IMR-90 (cell line): ENCODE measurements around the gene LIN52. TPM values are rescaled to one million over a fixed set of nuclear protein-coding genes. Genes with fewer than 3 reads are reported as not detected.

Experiments used
- ATAC-seq: fragments of 200-7000 bp; cut with Tn5 transposase; 2 replicates; pipeline ENCODE4 v1.9.1; 2020; ENCODE audit warnings: low read depth, mild to moderate bottlenecking, moderate library complexity
- BruUV-seq: library from RNA; stranded (reverse); fragments of 400-500 nt; replicated peaks from 2 replicates; lab custom pipeline; 2021; lab: Mats Ljungman, UMichigan
- CTCF ChIA-PET: fragments of 300-600 bp; formaldehyde crosslinking; extraction: SDS; loops from one replicate; lab custom pipeline; 2021; ENCODE audit warnings: antibody characterized with exemption; lab: Yijun Ruan, JAX
- POLR2A ChIA-PET: fragments of 300-600 bp; sonication (Branson Sonifier 250); formaldehyde crosslinking; loops from one replicate; lab custom pipeline; 2022; ENCODE audit warnings: antibody characterized with exemption; ENCODE audit not compliant: unreplicated experiment; lab: Charles Lee
- DNase-seq: peaks from one replicate; pipeline ENCODE4 v3.0.0; 2013
- H2AFZ ChIP-seq: replicated peaks from 2 replicates; pipeline ENCODE3; 2013; ENCODE audit warnings: low read length, mild to moderate bottlenecking; ENCODE audit not compliant: poor library complexity
- H2AK5ac ChIP-seq: 2 replicates; pipeline ENCODE4 v1.6.1; 2013; ENCODE audit warnings: low read depth, low read length, inconsistent platforms
- H2AK9ac ChIP-seq: replicated peaks from 2 replicates; pipeline ENCODE3; 2013; ENCODE audit warnings: mild to moderate bottlenecking, low read depth, low read length, moderate library complexity; ENCODE audit not compliant: poor library complexity
- H2BK120ac ChIP-seq: 2 replicates; pipeline ENCODE4 v1.6.1; 2013; ENCODE audit warnings: low read depth, low read length, inconsistent platforms
- H2BK15ac ChIP-seq: 3 replicates; pipeline ENCODE4 v1.6.1; 2013; ENCODE audit warnings: low read depth, low read length, inconsistent platforms
- H2BK20ac ChIP-seq: 2 replicates; pipeline ENCODE4 v1.6.1; 2013; ENCODE audit warnings: low read depth, mild to moderate bottlenecking, inconsistent platforms, low read length, moderate library complexity
- H2BK5ac ChIP-seq: 2 replicates; pipeline ENCODE4 v1.6.1; 2013; ENCODE audit warnings: mild to moderate bottlenecking, low read depth, low read length, inconsistent platforms; ENCODE audit not compliant: poor library complexity, severe bottlenecking
- H3K14ac ChIP-seq: replicated peaks from 2 replicates; pipeline ENCODE4 v1.6.1; 2013; ENCODE audit warnings: low read depth, low read length, inconsistent platforms
- H3K18ac ChIP-seq: 2 replicates; pipeline ENCODE4 v1.6.1; 2013; ENCODE audit warnings: low read depth, low read length, control low read depth
- H3K23ac ChIP-seq: 2 replicates; pipeline ENCODE4 v1.6.1; 2013; ENCODE audit warnings: low read depth, low read length, inconsistent platforms
- H3K27ac ChIP-seq: 2 replicates; pipeline ENCODE4 v1.5.1; 2013; ENCODE audit warnings: mild to moderate bottlenecking, control low read depth, low read length; ENCODE audit not compliant: insufficient read depth
- H3K27me3 ChIP-seq: 2 replicates; pipeline ENCODE4 v1.6.1; 2013; ENCODE audit warnings: low read length; ENCODE audit not compliant: control insufficient read depth, insufficient read depth
- H3K36me3 ChIP-seq: 2 replicates; pipeline ENCODE4 v1.6.1; 2013; ENCODE audit warnings: low read length, mixed read lengths; ENCODE audit not compliant: control insufficient read depth, insufficient read depth
- H3K4ac ChIP-seq: 2 replicates; pipeline ENCODE4 v1.6.1; 2013; ENCODE audit warnings: low read depth, low read length, inconsistent platforms
- H3K4me1 ChIP-seq: 2 replicates; pipeline ENCODE4 v1.6.1; 2013; ENCODE audit warnings: low read length, mixed read lengths; ENCODE audit not compliant: control insufficient read depth, insufficient read depth
- H3K4me2 ChIP-seq: 2 replicates; pipeline ENCODE4 v1.6.1; 2013; ENCODE audit warnings: low read depth, mild to moderate bottlenecking, control low read depth, low read length, moderate library complexity
- H3K4me3 ChIP-seq: 2 replicates; pipeline ENCODE4 v1.5.1; 2013; ENCODE audit warnings: low read depth, mild to moderate bottlenecking, control low read depth, low read length, moderate library complexity; ENCODE audit not compliant: insufficient read depth
- H3K56ac ChIP-seq: 2 replicates; pipeline ENCODE4 v1.6.1; 2013; ENCODE audit warnings: low read length, inconsistent platforms; ENCODE audit not compliant: insufficient read depth; ENCODE audit errors: extremely low read depth
- H3K79me1 ChIP-seq, 2 experiments: 2 replicates each; pipeline ENCODE4 v1.6.1; 2013; ENCODE audit warnings: low read length in 2 of 2, inconsistent platforms in 1 of 2, low read depth in 1 of 2
- H3K9ac ChIP-seq: 2 replicates; pipeline ENCODE4 v1.6.1; 2013; ENCODE audit warnings: low read depth, low read length, control low read depth
- H3K9me1 ChIP-seq: 2 replicates; pipeline ENCODE4 v1.6.1; 2013; ENCODE audit warnings: low read length, inconsistent platforms; ENCODE audit not compliant: insufficient read depth
- H3K9me3 ChIP-seq: 2 replicates; pipeline ENCODE4 v1.6.1; 2013; ENCODE audit warnings: low read length; ENCODE audit not compliant: control insufficient read depth, insufficient read depth
- H4K20me1 ChIP-seq: 2 replicates; pipeline ENCODE4 v1.6.1; 2013; ENCODE audit warnings: low read length, inconsistent platforms; ENCODE audit not compliant: insufficient read depth
- H4K5ac ChIP-seq: 2 replicates; pipeline ENCODE4 v1.6.1; 2013; ENCODE audit warnings: mild to moderate bottlenecking, low read depth, low read length, control low read depth
- H4K8ac ChIP-seq, 2 experiments: 2 replicates each; pipeline ENCODE4 v1.6.1; 2013; ENCODE audit warnings: low read depth in 2 of 2, low read length in 2 of 2, control low read depth in 1 of 2, inconsistent platforms in 1 of 2
- H4K91ac ChIP-seq: 2 replicates; pipeline ENCODE4 v1.6.1; 2013; ENCODE audit warnings: low read depth, low read length, inconsistent platforms; ENCODE audit not compliant: insufficient read depth
- BHLHE40 ChIP-seq: fragments of 150-350 bp; IDR thresholded peaks from 2 replicates; pipeline ENCODE4 v1.6.1; 2016; ENCODE audit warnings: mild to moderate bottlenecking, low read depth, low read length
- CEBPB ChIP-seq: IDR thresholded peaks from 2 replicates; pipeline ENCODE4 v1.6.1; 2012; ENCODE audit warnings: low read depth, low read length, improper control_type of control experiment
- CHD1 ChIP-seq: IDR thresholded peaks from 2 replicates; pipeline ENCODE4 v1.6.1; 2012; ENCODE audit warnings: low read depth, low read length, improper control_type of control experiment
- FOS ChIP-seq: fragments of 150-350 bp; IDR thresholded peaks from 2 replicates; pipeline ENCODE4 v1.6.1; 2016; ENCODE audit warnings: low read depth, low read length
- MAFK ChIP-seq: IDR thresholded peaks from 2 replicates; pipeline ENCODE4 v1.6.1; 2012; ENCODE audit warnings: low read depth, low read length, improper control_type of control experiment
- MXI1 ChIP-seq: IDR thresholded peaks from 2 replicates; pipeline ENCODE4 v1.6.1; 2012; ENCODE audit warnings: low read depth, mild to moderate bottlenecking, low read length, moderate library complexity, borderline replicate concordance
- POLR2A ChIP-seq: IDR thresholded peaks from 2 replicates; pipeline ENCODE4 v1.6.1; 2012; ENCODE audit warnings: mild to moderate bottlenecking, low read depth, low read length
- RAD21 ChIP-seq: IDR thresholded peaks from 2 replicates; pipeline ENCODE4 v1.6.1; 2012; ENCODE audit warnings: low read length, improper control_type of control experiment
- RCOR1 ChIP-seq: IDR thresholded peaks from 2 replicates; pipeline ENCODE4 v1.6.1; 2012; ENCODE audit warnings: mild to moderate bottlenecking, low read length, improper control_type of control experiment; ENCODE audit not compliant: insufficient replicate concordance
- RFX5 ChIP-seq: IDR thresholded peaks from 2 replicates; pipeline ENCODE4 v1.8.0; 2012; ENCODE audit warnings: low read depth, mild to moderate bottlenecking, low read length, moderate library complexity
- WGBS, 2 experiments: methylation state at CpG; one replicate each; pipeline versions ENCODE4 v1.1.5 to v1.1.7; 2013; ENCODE audit warnings: missing lambda C conversion rate in 2 of 2; ENCODE audit not compliant: insufficient read length in 1 of 2; ENCODE audit errors: extremely low coverage in 2 of 2; 5-methylcytosine and 5-hydroxymethylcytosine counted together
- dilution Hi-C: fragments of 300-500 bp; cut with HindIII; formaldehyde crosslinking; loops from one replicate; pipeline ENCODE4 v1.14.3; 2018; ENCODE audit warnings: low sequenced_read_pairs; ENCODE audit not compliant: unreplicated experiment
- in situ Hi-C: fragments of 300-500 bp; cut with MboI; formaldehyde crosslinking; loops from 3 replicates; pipeline ENCODE4 v1.14.3; 2019; ENCODE audit warnings: low sequenced_read_pairs, inconsistent platforms, mixed read lengths
- intact Hi-C: fragments of 100-400 bp; cut with micrococcal nuclease; formaldehyde crosslinking; loops from 2 replicates; pipeline ENCODE4 v1.10.0; 2022
- polyA plus RNA-seq, 3 experiments: library from polyadenylated mRNA; depleted of rRNA; stranded (reverse); fragments of >200 nt; gene quantifications; 2 replicates each; pipeline ENCODE4 v1.2.3, GENCODE V29; 2012; ENCODE audit warnings: low replicate concordance in 1 of 3
- total RNA-seq: library from RNA; depleted of rRNA; stranded (reverse); fragments of >200 nt; gene quantifications from 2 replicates; pipeline ENCODE4 v1.2.3, GENCODE V29; 2012
- TF ChIP-seq, protein P1 (sequence below): fragments of 150-350 bp; IDR thresholded peaks from 2 replicates; pipeline ENCODE4 v1.6.1; 2017; ENCODE audit warnings: mild to moderate bottlenecking, antibody characterized with exemption, low read length, low read depth
- TF ChIP-seq, protein P2 (sequence below): conservative IDR thresholded peaks from 2 replicates; pipeline ENCODE4 v1.5.1; 2012; ENCODE audit warnings: mild to moderate bottlenecking, low read depth, low read length, improper control_type of control experiment
- TF ChIP-seq, protein P3 (sequence below): fragments of 150-350 bp; IDR thresholded peaks from 2 replicates; pipeline ENCODE4 v1.6.1; 2016; ENCODE audit warnings: low read depth, mild to moderate bottlenecking, low read length, moderate library complexity, borderline replicate concordance

The LIN52 gene
- total and polyA plus RNA-seq, 2 of the 4 experiments (the other 2 are of a cell fraction): 6.1 to 11.5 TPM

DNA sequence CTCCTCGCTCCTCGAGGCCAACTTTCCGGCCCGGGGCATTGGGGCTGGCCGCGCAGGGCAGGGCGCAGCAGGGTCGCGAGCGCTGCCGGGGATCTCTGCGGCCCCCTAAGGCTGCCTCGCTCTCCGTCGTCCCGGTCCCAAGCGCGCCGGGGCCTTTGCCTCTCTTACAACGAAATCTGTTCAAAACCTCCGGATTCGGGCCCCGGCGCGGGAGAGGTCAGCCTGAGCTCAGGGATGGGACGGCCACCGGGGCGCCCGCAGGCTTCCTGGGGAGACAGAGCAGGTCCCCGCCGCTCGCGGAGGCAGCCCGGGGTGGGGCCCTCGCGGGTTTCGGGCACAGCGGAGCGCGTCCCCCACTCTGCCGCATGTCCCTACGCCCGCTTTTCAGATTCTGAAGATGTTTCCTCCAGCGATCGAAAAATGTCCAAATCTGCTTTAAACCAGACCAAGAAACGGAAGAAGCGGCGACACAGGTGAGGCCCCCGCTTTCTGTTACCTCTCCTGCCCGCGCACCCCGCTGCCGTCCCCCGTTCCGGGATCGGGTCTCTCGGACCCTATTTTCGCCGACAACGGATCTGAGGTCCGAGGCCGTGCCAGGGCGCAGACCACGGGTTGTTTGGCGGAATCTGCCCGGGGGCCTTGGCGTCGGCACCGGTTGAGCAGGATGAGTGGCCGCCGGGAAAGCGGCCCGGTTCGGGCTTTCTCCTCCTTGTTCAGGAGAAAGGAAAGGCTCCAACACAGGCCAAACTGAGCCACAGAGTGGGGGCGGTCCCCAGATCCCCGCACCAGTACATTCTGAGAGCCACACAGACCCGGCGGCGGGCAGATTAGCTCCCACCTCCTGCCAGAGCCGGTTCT, 156.3 kb downstream of the LIN52 start (continued):
- TF ChIP-seq, protein P1, sequence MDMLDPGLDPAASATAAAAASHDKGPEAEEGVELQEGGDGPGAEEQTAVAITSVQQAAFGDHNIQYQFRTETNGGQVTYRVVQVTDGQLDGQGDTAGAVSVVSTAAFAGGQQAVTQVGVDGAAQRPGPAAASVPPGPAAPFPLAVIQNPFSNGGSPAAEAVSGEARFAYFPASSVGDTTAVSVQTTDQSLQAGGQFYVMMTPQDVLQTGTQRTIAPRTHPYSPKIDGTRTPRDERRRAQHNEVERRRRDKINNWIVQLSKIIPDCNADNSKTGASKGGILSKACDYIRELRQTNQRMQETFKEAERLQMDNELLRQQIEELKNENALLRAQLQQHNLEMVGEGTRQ: no peak

DNA sequence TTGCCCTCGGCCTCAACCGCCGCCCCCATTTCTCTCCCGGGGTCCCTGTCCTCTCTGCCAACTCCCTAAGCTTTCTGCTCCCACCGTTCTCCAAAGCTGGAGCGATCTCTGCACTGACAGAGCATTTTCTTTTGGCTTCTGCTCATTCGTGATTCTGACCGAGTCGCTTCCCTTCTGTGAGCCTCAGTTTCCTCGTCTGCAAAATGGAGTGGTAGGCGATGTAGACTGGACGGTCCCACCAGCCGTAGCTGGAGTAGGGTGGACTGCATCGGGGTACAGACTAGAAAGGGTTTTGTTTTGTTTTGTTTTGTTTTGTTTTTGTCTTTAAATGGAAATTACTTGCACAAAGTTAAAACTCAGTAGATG, 156.9 kb downstream of the LIN52 start:
- Histone ChIP-seq H2BK15ac (no peak overlapping the region), H3K14ac (no peak overlapping the region), H3K4me2 (no peak overlapping the region), H3K79me1 (no peaks in the 10 kb centered on the region), H2BK20ac (no peak overlapping the region), H2AK9ac (no peak overlapping the region), H3K36me3 (no peaks in the 10 kb centered on the region), H2AK5ac (no peak overlapping the region), H4K8ac (no peak overlapping the region), H3K9ac (no peak overlapping the region), H3K56ac (no peak overlapping the region), H3K27me3 (peaks cover 96% of the 10 kb centered on the region), H3K4me3 (no peak overlapping the region), H4K5ac (no peak overlapping the region), H4K20me1 (peaks cover 28% of the 10 kb centered on the region), H2AFZ (peak overlapping the region; percentile 3), H3K18ac (no peak overlapping the region), H3K4me1 (no peaks in the 10 kb centered on the region), H2BK120ac (no peak overlapping the region), H3K9me3 (peaks cover 8% of the 10 kb centered on the region; the same call in 1 of the 2 replicates), H3K9me1 (no peaks in the 10 kb centered on the region), H2BK5ac (no peak overlapping the region), H3K27ac (no peak overlapping the region), H3K23ac (0 out of 2 replicates have a peak overlapping the region, but pooled peaks have one; percentile 80), H4K91ac (no peak overlapping the region), H3K4ac (no peak overlapping the region)
- intact Hi-C loops: no loop called here
- 13% methylated on average over 6 of the region's 14 CpGs; no CpG with 5 or more reads in 1 of the 2 experiments for WGBS, 2 experiments
- in situ Hi-C loops: no loop called here
- dilution Hi-C loops: no loop called here
- no peak for DNase-seq
- no peak for ATAC-seq
- POLR2A ChIA-PET: no interaction called here
- CTCF ChIA-PET: no interaction called here
- no TSS peak for BruUV-seq
- TF ChIP-seq BHLHE40 (no peak), MAFK (no peak), CEBPB (no peak), POLR2A (no peak), RFX5 (no peak), CHD1 (no peak), FOS (no peak), MXI1 (no peak), RAD21 (no peak), RCOR1 (no peak)
- TF ChIP-seq, protein P2, sequence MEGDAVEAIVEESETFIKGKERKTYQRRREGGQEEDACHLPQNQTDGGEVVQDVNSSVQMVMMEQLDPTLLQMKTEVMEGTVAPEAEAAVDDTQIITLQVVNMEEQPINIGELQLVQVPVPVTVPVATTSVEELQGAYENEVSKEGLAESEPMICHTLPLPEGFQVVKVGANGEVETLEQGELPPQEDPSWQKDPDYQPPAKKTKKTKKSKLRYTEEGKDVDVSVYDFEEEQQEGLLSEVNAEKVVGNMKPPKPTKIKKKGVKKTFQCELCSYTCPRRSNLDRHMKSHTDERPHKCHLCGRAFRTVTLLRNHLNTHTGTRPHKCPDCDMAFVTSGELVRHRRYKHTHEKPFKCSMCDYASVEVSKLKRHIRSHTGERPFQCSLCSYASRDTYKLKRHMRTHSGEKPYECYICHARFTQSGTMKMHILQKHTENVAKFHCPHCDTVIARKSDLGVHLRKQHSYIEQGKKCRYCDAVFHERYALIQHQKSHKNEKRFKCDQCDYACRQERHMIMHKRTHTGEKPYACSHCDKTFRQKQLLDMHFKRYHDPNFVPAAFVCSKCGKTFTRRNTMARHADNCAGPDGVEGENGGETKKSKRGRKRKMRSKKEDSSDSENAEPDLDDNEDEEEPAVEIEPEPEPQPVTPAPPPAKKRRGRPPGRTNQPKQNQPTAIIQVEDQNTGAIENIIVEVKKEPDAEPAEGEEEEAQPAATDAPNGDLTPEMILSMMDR: no peak
- TF ChIP-seq, protein P3, sequence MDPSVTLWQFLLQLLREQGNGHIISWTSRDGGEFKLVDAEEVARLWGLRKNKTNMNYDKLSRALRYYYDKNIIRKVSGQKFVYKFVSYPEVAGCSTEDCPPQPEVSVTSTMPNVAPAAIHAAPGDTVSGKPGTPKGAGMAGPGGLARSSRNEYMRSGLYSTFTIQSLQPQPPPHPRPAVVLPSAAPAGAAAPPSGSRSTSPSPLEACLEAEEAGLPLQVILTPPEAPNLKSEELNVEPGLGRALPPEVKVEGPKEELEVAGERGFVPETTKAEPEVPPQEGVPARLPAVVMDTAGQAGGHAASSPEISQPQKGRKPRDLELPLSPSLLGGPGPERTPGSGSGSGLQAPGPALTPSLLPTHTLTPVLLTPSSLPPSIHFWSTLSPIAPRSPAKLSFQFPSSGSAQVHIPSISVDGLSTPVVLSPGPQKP: no peak
